IgD-negative memory B cell (primary cell): ENCODE measurements around the gene ROR2. TPM values are rescaled to one million over a fixed set of nuclear protein-coding genes. Genes with fewer than 3 reads are reported as not detected.
A peak's percentile ranks its signal among the peaks of the same experiment; 100 is the strongest.

Source experiments
- H3K27ac Mint-ChIP-seq, 3 donors: one replicate each; pipeline ENCODE4 v1.8.0; 2020 to 2022; ENCODE audit warnings: mild to moderate bottlenecking in 3 of 3, mixed read lengths in 3 of 3, moderate library complexity in 1 of 3
- H3K27me3 Mint-ChIP-seq: one replicate; pipeline ENCODE4 v1.8.0; 2021; ENCODE audit warnings: mixed read lengths
- H3K36me3 Mint-ChIP-seq: one replicate; pipeline ENCODE4 v1.8.0; 2020; ENCODE audit warnings: mild to moderate bottlenecking, mixed read lengths
- H3K4me1 Mint-ChIP-seq, 3 donors: one replicate each; pipeline ENCODE4 v1.8.0; 2020 to 2022; ENCODE audit warnings: mixed read lengths in 3 of 3, mild to moderate bottlenecking in 1 of 3
- H3K4me3 Mint-ChIP-seq, 4 donors: one replicate each; pipeline ENCODE4 v1.8.0; 2020 to 2022; ENCODE audit warnings: mild to moderate bottlenecking in 4 of 4, mixed read lengths in 4 of 4, moderate library complexity in 3 of 4
- H3K9me3 Mint-ChIP-seq, 3 donors: one replicate each; pipeline ENCODE4 v1.8.0; 2020 to 2021; ENCODE audit warnings: mixed read lengths in 3 of 3, mild to moderate bottlenecking in 1 of 3
- polyA plus RNA-seq: library from polyadenylated mRNA; unstranded; fragments of 300-500 nt; fragmentation: Illumina TruSeq; gene quantifications from one replicate; pipeline ENCODE4 v1.2.3, GENCODE V29; 2021

ROR2 gene
- polyA plus RNA-seq, 1 donor from 2014 or later = not detected

DNA sequence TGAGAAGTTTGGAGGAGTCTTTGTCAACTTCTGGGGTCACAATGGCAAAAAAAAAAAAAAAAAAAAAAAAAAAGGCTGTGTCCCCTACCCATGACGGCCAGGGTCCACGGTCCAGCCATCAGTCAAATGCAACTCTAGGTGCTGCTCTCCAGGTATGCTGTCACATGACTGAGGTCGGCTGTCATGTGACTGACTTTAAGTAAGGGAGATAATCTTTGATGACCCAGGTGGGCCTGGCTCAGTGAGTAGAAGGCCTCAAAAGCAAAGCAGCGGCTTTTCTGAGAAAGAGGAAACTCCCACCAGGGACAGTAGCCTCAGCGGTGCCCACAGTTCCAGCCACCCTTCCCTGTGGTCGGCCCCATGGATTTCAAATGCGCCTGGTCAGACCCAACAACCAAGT, 117.7 kb downstream of the ROR2 start:
- peaks cover 1% of the 10 kb centered on the region for H3K36me3 Mint-ChIP-seq
- peaks cover 13% of the 10 kb centered on the region for H3K27me3 Mint-ChIP-seq
- H3K9me3 Mint-ChIP-seq = no peaks in the 10 kb centered on the region
- H3K4me1 Mint-ChIP-seq = peaks cover 9 to 12% (median 9%) of the 10 kb centered on the region in 3 donors
- no peak overlapping the region for H3K4me3 Mint-ChIP-seq
- H3K27ac Mint-ChIP-seq = no peak overlapping the region

- no peaks in the 10 kb centered on the region for H3K4me1 Mint-ChIP-seq
- peaks cover 13% of the 10 kb centered on the region for H3K27me3 Mint-ChIP-seq
- H3K4me3 Mint-ChIP-seq = no peak overlapping the region
- no peak overlapping the region for H3K27ac Mint-ChIP-seq
- no peaks in the 10 kb centered on the region for H3K9me3 Mint-ChIP-seq
- peaks cover 1% of the 10 kb centered on the region for H3K36me3 Mint-ChIP-seq
These were observed 124.2 kb downstream of the ROR2 start for GRCh38 chr9:91825866-91826265.

GRCh38 chr9:91825422-91825821, 124.6 kb downstream of the ROR2 start:
- Mint-ChIP-seq H3K9me3 (no peaks in the 10 kb centered on the region), H3K27me3 (peaks cover 13% of the 10 kb centered on the region), H3K4me3 (no peak overlapping the region), H3K4me1 (no peaks in the 10 kb centered on the region), H3K27ac (no peak overlapping the region), H3K36me3 (peaks cover 1% of the 10 kb centered on the region)

GRCh38 chr9:91824601-91825305, 125.3 kb downstream of the ROR2 start:
- H3K36me3 Mint-ChIP-seq = no peaks in the 10 kb centered on the region
- H3K4me1 Mint-ChIP-seq = no peaks in the 10 kb centered on the region
- peaks cover 13% of the 10 kb centered on the region for H3K27me3 Mint-ChIP-seq
- no peak overlapping the region for H3K27ac Mint-ChIP-seq
- no peak overlapping the region for H3K4me3 Mint-ChIP-seq
- H3K9me3 Mint-ChIP-seq = no peaks in the 10 kb centered on the region

DNA sequence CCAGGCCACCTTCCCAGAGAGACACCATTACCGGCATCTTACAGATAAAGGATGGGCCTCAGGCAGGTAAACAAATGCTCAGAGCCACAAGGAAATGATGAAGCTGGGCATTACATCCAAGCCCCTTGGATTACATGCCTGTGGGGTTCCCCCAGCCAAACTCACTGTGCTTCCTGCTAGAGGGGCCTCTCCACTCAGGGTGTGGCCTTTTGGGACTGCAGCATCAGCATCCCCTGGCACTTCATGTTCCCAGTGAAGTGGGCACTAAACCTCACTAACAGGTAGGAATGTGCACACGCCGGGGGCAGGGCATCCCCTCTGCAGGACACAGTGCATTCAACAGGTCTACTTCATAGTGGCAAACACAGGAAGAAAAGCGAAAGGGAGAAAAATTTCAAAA, 125.9 kb downstream of the ROR2 start:
- Mint-ChIP-seq H3K9me3 (no peaks in the 10 kb centered on the region), H3K4me3 (no peak overlapping the region), H3K4me1 (no peaks in the 10 kb centered on the region), H3K27ac (no peak overlapping the region), H3K27me3 (peaks cover 12% of the 10 kb centered on the region), H3K36me3 (no peaks in the 10 kb centered on the region)

DNA sequence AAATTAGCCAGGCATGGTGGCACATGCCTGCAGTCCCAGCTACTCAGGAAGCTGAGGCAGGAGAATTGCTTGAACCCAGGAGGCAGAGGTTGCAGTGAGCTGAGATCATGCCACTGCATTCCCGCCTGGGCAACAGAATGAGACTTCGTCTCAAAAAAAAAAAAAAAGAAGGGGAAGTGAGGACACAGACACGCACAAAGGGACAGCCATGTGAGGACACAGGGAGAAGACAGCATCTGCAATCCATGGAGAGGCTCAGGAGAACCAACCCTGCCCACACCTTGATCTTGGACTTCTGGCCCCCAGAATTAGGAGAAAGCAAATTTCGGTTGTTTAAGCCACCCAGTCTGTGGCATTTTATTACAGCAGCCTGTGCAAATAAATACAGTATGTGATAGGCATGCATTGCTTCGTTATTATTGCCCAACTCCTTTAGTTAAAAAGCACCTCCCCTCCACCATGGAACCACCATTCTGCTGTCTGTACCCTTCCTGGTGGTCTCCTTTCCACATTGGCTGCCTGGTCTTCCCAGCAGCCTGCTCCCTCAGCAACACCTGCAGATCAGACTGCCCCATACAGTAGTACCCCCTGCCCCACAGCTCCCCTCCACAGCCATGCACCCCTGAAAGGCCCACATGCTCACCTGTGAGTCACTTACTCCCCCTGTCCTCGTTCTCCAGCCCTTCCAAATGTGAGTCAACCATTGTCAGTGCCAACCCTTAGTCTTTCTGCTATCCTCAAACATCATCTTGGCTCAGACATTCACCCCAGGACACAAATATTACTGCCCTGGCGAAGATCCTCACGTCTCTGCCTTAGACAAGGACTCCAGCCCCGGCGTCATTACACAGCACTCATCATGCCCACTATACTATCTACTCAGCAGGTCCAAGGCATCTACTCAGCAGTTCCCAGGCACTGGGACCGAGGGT, 128.8 kb downstream of the ROR2 start:
- H3K27ac Mint-ChIP-seq = no peak overlapping the region
- H3K36me3 Mint-ChIP-seq = no peaks in the 10 kb centered on the region
- no peaks in the 10 kb centered on the region for H3K9me3 Mint-ChIP-seq
- no peaks in the 10 kb centered on the region for H3K4me1 Mint-ChIP-seq
- H3K4me3 Mint-ChIP-seq = no peak overlapping the region
- peaks cover 12% of the 10 kb centered on the region for H3K27me3 Mint-ChIP-seq

DNA sequence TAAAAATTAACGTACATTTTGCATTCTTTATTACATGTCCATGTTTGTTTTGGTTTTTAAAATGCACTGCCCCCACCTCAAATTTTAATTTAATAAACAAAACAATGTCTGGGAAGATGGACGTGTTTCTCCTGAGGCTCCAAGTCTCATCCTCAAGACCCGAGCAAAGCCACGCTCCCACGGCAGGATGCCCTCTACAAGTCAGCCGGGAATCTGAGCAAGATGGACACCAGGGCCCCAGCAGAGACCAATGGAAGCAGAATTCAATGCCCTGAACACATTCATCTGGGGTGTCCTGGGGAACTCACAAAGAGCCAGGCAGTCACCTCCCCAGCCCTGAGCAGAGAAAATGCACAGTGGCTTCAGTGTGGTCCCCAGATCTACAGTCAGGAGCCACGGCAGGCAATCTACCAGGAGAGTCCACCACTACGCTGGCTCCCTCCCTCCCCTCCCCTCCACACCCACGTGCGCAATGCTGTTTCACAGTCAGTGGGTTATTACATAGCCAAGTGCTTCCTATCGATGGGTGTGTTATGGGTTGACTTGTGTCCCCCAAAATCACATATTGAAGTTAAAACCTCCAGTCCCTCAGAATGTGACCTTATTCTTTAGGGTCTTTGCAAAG, 129.8 kb downstream of the ROR2 start:
- Mint-ChIP-seq H3K4me1 (no peaks in the 10 kb centered on the region), H3K9me3 (no peaks in the 10 kb centered on the region), H3K36me3 (no peaks in the 10 kb centered on the region)

DNA sequence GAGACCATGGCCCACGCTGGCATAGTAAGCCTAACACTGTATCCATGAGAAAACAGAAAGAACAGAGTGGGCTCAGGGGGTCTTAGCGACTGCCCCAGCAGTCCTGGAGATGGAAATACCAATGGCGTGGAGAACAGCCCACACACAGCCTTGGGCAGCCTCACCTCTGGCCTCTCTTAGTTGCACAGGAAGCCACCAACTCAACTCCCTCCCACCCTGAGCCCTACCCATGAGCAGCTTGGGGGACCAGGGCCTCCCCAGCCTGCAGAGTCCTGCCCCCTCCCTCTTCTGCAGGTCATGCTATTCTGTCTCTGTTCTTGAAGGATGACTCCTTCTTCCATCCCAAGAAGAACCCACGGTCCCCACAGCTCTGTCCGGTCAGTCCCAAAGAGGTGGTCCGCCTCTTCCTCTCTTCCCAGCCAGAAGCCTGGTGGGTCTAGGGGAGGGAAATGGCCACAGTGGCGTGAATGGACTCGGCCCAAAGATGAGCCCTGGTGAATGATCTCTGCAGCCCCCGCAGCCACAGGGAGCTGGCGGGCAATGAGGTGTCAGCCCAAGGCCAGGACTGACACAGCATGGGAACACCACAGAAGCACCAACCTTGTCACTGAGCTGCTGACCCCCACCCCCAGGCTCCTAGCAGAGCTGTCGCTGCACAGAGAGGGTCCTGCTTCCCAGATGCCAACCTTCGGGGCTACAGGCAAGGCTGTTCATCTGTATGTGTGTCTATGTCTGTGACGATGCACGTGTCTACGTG, 131.2 kb downstream of the ROR2 start:
- no peak overlapping the region for H3K27ac Mint-ChIP-seq
- no peak overlapping the region for H3K4me3 Mint-ChIP-seq
- H3K36me3 Mint-ChIP-seq = no peaks in the 10 kb centered on the region
- H3K4me1 Mint-ChIP-seq = no peaks in the 10 kb centered on the region
- H3K27me3 Mint-ChIP-seq = peaks cover 11% of the 10 kb centered on the region
- H3K9me3 Mint-ChIP-seq = no peaks in the 10 kb centered on the region

More for the DNA sequence above, 129.8 kb downstream of the ROR2 start:
- no peak overlapping the region for H3K4me3 Mint-ChIP-seq
- H3K27me3 Mint-ChIP-seq = peaks cover 13% of the 10 kb centered on the region
- H3K27ac Mint-ChIP-seq = no peak overlapping the region

- Mint-ChIP-seq H3K9me3 (no peaks in the 10 kb centered on the region), H3K4me1 (no peaks in the 10 kb centered on the region), H3K27me3 (peaks cover 11% of the 10 kb centered on the region), H3K4me3 (no peak overlapping the region), H3K27ac (no peak overlapping the region), H3K36me3 (no peaks in the 10 kb centered on the region)
These were observed 131.8 kb downstream of the ROR2 start for GRCh38 chr9:91818225-91818585.

- H3K36me3 Mint-ChIP-seq = no peaks in the 10 kb centered on the region
- no peaks in the 10 kb centered on the region for H3K9me3 Mint-ChIP-seq
- H3K4me1 Mint-ChIP-seq = no peaks in the 10 kb centered on the region
- peaks cover 11% of the 10 kb centered on the region for H3K27me3 Mint-ChIP-seq
- no peak overlapping the region for H3K27ac Mint-ChIP-seq
- H3K4me3 Mint-ChIP-seq = no peak overlapping the region
These were observed 132.4 kb downstream of the ROR2 start for GRCh38 chr9:91817493-91818224.

GRCh38 chr9:91817106-91817492, 132.9 kb downstream of the ROR2 start:
- peak overlapping the region in 1 of 3 donors; percentile 32 for H3K27ac Mint-ChIP-seq
- H3K36me3 Mint-ChIP-seq = no peaks in the 10 kb centered on the region
- H3K4me3 Mint-ChIP-seq = no peak overlapping the region
- H3K27me3 Mint-ChIP-seq = peaks cover 8% of the 10 kb centered on the region
- H3K9me3 Mint-ChIP-seq = no peaks in the 10 kb centered on the region
- no peaks in the 10 kb centered on the region for H3K4me1 Mint-ChIP-seq

GRCh38 chr9:91816356-91816755, 133.7 kb downstream of the ROR2 start:
- no peaks in the 10 kb centered on the region for H3K4me1 Mint-ChIP-seq
- no peaks in the 10 kb centered on the region for H3K36me3 Mint-ChIP-seq
- peak overlapping the region in 1 of 4 donors; percentile 63 for H3K4me3 Mint-ChIP-seq

DNA sequence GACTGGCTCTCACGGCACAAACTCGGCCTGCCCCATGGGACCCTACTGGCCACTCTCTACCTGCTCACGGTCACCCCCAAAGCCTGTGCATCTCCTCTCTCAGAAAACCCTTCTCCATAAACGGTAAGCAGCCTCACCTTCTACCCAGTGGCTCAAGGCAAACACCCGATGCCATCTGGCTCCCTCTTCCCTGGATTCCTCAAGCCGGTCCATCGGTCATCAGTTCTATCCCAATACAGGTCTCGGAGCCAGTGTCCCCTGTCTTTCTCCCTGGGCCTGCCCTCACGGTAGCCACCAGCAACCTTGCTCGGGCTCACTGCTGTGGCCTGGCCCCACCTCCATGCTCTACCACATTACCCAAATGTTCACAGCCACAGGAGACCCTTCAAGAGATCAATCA, 134.1 kb downstream of the ROR2 start:
- peaks cover 3% of the 10 kb centered on the region for H3K27me3 Mint-ChIP-seq
- no peak overlapping the region for H3K4me3 Mint-ChIP-seq
- no peaks in the 10 kb centered on the region for H3K9me3 Mint-ChIP-seq
- H3K36me3 Mint-ChIP-seq = no peaks in the 10 kb centered on the region
- H3K4me1 Mint-ChIP-seq = no peaks in the 10 kb centered on the region
- no peak overlapping the region for H3K27ac Mint-ChIP-seq

More at GRCh38 chr9:91816356-91816755, 133.7 kb downstream of the ROR2 start:
- H3K27ac Mint-ChIP-seq = peak overlapping the region in 1 of 3 donors; percentile 32
- H3K27me3 Mint-ChIP-seq = peaks cover 3% of the 10 kb centered on the region
- no peaks in the 10 kb centered on the region for H3K9me3 Mint-ChIP-seq

DNA sequence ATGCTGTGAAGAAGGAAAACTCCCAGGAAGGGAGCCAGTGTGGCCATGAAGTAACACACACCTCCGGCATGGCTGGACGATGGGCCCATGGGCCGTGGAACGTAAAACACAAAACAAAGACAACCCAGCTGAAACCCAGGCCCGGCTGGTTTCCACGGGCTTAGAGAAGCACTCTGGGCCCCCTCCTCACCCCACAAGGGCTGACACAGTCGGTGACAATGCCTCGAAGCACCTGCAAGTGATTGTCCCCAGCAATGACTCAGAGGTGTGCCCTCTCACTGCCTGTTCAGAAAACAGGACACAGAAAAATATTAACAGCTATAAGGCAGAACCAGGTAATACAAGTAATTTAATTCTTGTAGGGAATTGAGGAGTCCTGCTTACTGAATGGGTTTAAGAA, 135.3 kb downstream of the ROR2 start:
- Mint-ChIP-seq H3K27me3 (peaks cover 7% of the 10 kb centered on the region), H3K27ac (no peak overlapping the region), H3K9me3 (no peaks in the 10 kb centered on the region), H3K4me3 (no peak overlapping the region), H3K36me3 (no peaks in the 10 kb centered on the region), H3K4me1 (no peaks in the 10 kb centered on the region)
